SH-SY5Y (cell line): ENCODE results near the gene SLC6A18.

ENCODE experiments used
- GATA2 ChIP-seq: IDR thresholded peaks from 2 replicates; pipeline ENCODE4 v1.6.1; 2011; ENCODE audit warnings: mild to moderate bottlenecking, low read depth, low read length
- GATA3 ChIP-seq: IDR thresholded peaks from 2 replicates; pipeline ENCODE4 v1.6.1; 2011; ENCODE audit warnings: low read depth, mild to moderate bottlenecking, low read length, moderate library complexity

GRCh38 chr5:1279443-1280151 is 54.4 kb downstream of the SLC6A18 start:
- no peak for TF ChIP-seq GATA2
- TF ChIP-seq GATA3 = no peak
